OCI-LY1 (cell line): ENCODE results near the gene APBB1IP.

ENCODE experiments used
- EZH2 ChIP-seq: fragments of 200-600 bp; sonication (generic), shearing (Covaris generic); IDR thresholded peaks from 2 replicates; pipeline ENCODE4 v1.8.0; 2017; ENCODE audit warnings: borderline replicate concordance, mixed run types, mild to moderate bottlenecking, antibody characterized with exemption, low read length, moderate library complexity, mixed read lengths
- TF ChIP-seq, protein P1 (sequence below): fragments of 200-600 bp; sonication (generic), shearing (Covaris generic); IDR thresholded peaks from 2 replicates; pipeline ENCODE4 v1.5.1; 2017; ENCODE audit warnings: mild to moderate bottlenecking, antibody characterized with exemption, low read length, moderate library complexity, mixed read lengths

DNA sequence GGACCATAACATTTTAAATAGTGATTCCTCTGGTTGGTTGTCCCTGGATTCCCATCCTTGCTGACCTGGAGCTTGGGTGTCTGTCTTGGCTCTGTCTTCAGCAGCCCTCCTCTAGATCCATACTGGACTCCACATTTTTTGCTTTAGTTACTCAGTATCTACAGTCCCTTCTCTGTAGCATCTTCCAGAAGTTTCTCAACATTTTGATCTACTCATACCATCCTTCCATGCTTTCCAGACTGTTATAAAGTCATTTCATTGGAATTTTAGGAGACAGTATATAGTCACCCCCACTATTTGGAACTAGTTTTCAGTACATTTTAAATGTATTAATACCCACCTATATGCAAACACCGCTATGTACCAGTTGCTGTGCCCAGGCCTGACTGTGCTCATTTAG, 25.8 kb downstream of the APBB1IP start:
- TF ChIP-seq, protein P1, sequence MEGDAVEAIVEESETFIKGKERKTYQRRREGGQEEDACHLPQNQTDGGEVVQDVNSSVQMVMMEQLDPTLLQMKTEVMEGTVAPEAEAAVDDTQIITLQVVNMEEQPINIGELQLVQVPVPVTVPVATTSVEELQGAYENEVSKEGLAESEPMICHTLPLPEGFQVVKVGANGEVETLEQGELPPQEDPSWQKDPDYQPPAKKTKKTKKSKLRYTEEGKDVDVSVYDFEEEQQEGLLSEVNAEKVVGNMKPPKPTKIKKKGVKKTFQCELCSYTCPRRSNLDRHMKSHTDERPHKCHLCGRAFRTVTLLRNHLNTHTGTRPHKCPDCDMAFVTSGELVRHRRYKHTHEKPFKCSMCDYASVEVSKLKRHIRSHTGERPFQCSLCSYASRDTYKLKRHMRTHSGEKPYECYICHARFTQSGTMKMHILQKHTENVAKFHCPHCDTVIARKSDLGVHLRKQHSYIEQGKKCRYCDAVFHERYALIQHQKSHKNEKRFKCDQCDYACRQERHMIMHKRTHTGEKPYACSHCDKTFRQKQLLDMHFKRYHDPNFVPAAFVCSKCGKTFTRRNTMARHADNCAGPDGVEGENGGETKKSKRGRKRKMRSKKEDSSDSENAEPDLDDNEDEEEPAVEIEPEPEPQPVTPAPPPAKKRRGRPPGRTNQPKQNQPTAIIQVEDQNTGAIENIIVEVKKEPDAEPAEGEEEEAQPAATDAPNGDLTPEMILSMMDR: no peak
- TF ChIP-seq EZH2: no peak
